DMS53 (cell line): ENCODE measurements around the gene ARHGEF3.

ENCODE experiments used
- DNase-seq: peaks from one replicate; lab custom pipeline; 2025; lab: John Stamatoyannopoulos, UW

Gene ARHGEF3

GRCh38 chr3:56796202-56796601, 5.5 kb downstream of the ARHGEF3 start:
- no peak for DNase-seq

GRCh38 chr3:56795829-56796185, 5.9 kb downstream of the ARHGEF3 start:
- DNase-seq: no peak

GRCh38 chr3:56795097-56795828, 6.5 kb downstream of the ARHGEF3 start:
- DNase-seq: no peak

GRCh38 chr3:56792193-56792592, 9.6 kb downstream of the ARHGEF3 start:
- DNase-seq: no peak

GRCh38 chr3:56790016-56790821, 11.5 kb downstream of the ARHGEF3 start:
- no peak for DNase-seq

GRCh38 chr3:56789076-56789475, 12.7 kb downstream of the ARHGEF3 start:
- no peak for DNase-seq

GRCh38 chr3:56788521-56788920, 13.2 kb downstream of the ARHGEF3 start:
- DNase-seq: peak; percentile 1

GRCh38 chr3:56787784-56788256, 13.9 kb downstream of the ARHGEF3 start:
- no peak for DNase-seq

- peak; percentile 59 for DNase-seq
Observed at GRCh38 chr3:56787258-56787775, 14.4 kb downstream of the ARHGEF3 start.

GRCh38 chr3:56785499-56785898, 16.2 kb downstream of the ARHGEF3 start:
- DNase-seq: no peak

GRCh38 chr3:56784448-56785001, 17.2 kb downstream of the ARHGEF3 start:
- DNase-seq: no peak

GRCh38 chr3:56783644-56784447, 17.9 kb downstream of the ARHGEF3 start:
- peak; percentile 28 for DNase-seq

- DNase-seq: no peak
Observed at GRCh38 chr3:56782906-56783305, 18.8 kb downstream of the ARHGEF3 start.

GRCh38 chr3:56782215-56782614, 19.5 kb downstream of the ARHGEF3 start:
- DNase-seq: no peak

- no peak for DNase-seq
Observed at GRCh38 chr3:56781762-56782161, 20.0 kb downstream of the ARHGEF3 start.

GRCh38 chr3:56780936-56781335, 20.8 kb downstream of the ARHGEF3 start:
- no peak for DNase-seq

- DNase-seq: no peak
Observed at GRCh38 chr3:56778893-56779292, 22.9 kb downstream of the ARHGEF3 start.

- no peak for DNase-seq
Observed at GRCh38 chr3:56776556-56776950, 25.2 kb downstream of the ARHGEF3 start.

GRCh38 chr3:56775838-56776555, 25.8 kb downstream of the ARHGEF3 start:
- DNase-seq: no peak

GRCh38 chr3:56775445-56775837, 26.3 kb downstream of the ARHGEF3 start:
- DNase-seq: no peak

- DNase-seq: no peak
Observed at GRCh38 chr3:56773986-56774385, 27.8 kb downstream of the ARHGEF3 start.
